ENCODE measurements around the gene SEMA3B. TPM values are rescaled to one million over a fixed set of nuclear protein-coding genes. Genes with fewer than 3 reads are reported as not detected.

SEMA3B gene
- total and polyA plus RNA-seq, 2 of the 4 experiments (the other 2 are of a cell fraction): 4.3 to 29.3 TPM

DNA sequence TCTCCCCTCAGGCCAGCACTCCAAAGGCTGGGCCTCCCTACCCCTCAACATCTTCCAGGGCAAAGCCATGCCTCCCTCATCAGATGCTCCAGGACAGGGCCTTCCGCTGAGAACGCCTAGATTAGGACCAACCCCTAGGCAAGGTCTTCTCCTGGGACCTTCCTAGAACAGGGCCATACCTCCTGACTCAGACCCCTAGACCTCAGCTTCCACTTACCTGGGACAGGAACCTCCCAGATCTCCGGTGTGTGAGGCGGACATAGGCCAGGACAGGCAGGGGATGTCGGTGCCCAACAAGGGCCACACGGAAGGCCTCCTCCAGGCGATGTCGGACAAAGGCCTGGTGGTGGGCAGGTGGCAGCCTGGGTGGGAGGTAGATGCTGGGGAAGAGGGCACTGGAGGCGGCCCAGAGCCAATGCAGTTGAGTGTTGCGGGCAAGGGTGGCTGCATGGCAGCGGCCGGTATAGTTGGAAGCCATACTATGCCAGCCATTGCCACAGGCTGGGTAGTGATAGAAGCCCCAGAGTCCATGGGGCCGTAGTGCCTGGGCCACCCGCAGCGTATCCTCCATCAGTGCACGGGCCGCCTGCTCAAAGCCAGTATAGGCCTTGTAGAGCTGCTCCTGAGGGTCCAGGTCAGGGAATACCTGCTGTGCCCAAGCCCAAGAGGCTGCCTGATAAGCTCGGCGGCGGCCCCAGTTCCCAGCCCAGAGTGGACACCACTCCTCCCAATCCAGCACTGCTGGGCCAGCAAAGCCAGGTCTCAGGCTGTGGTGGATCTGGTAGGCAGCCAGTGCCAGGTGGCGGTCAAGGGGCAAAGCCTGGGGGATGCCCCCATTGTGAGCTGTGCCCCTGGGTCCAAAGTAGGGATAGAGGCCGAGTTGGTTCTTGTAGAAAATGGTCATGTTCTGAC is 25.8 kb downstream of the SEMA3B start:
- Histone ChIP-seq H2BK120ac (ENCODE audit: low read depth, low read length) (no peak overlapping the region), H2AK9ac (replicated peaks; ENCODE audit: low read depth, low read length, poor library complexity) (peak overlapping the region; percentile 76), H2BK15ac (ENCODE audit: low read depth, low read length) (no peak overlapping the region), H3K4me3 (ENCODE audit: insufficient read depth, low read depth, low read length) (no peak overlapping the region), H3K36me3 (ENCODE audit: control insufficient read depth, insufficient read depth, low read length) (peaks cover 6% of the 10 kb centered on the region), H3K9me1 (ENCODE audit: insufficient read depth, low read length) (peaks cover 7% of the 10 kb centered on the region), H2AFZ (replicated peaks; ENCODE audit: low read length, poor library complexity) (no peak overlapping the region), H3K4me1 (ENCODE audit: control insufficient read depth, insufficient read depth, low read length) (peaks cover 13% of the 10 kb centered on the region), H3K27me3 (ENCODE audit: control insufficient read depth, insufficient read depth, low read length) (no peaks in the 10 kb centered on the region), H3K23ac (ENCODE audit: low read depth, low read length) (no peak overlapping the region), H2AK5ac (ENCODE audit: low read depth, low read length) (no peak overlapping the region), H4K8ac (ENCODE audit: low read depth in 2 of 2, low read length in 2 of 2) (no peak overlapping the region), H2BK20ac (ENCODE audit: low read depth, low read length) (no peak overlapping the region), H2BK5ac (ENCODE audit: low read depth, low read length, poor library complexity, severe bottlenecking) (no peak overlapping the region), H3K4me2 (ENCODE audit: low read depth, low read length) (no peak overlapping the region), H3K4ac (ENCODE audit: low read depth, low read length) (no peak overlapping the region), H3K18ac (ENCODE audit: low read depth, low read length) (no peak overlapping the region), H3K79me1 (ENCODE audit: low read depth in 1 of 2, low read length in 2 of 2) (peaks cover 18 to 38% of the 10 kb centered on the region in 2 experiments), H3K56ac (ENCODE audit: extremely low read depth, insufficient read depth, low read length) (no peak overlapping the region), H4K20me1 (ENCODE audit: insufficient read depth, low read length) (no peaks in the 10 kb centered on the region), H4K91ac (ENCODE audit: insufficient read depth, low read depth, low read length) (no peak overlapping the region), H4K5ac (ENCODE audit: low read depth, low read length) (no peak overlapping the region), H3K9me3 (ENCODE audit: control insufficient read depth, insufficient read depth, low read length) (no peaks in the 10 kb centered on the region), H3K14ac (replicated peaks; ENCODE audit: low read depth, low read length) (no peak overlapping the region), H3K9ac (ENCODE audit: low read depth, low read length) (no peak overlapping the region), H3K27ac (ENCODE audit: insufficient read depth, low read length) (no peak overlapping the region)
- WGBS, 2 experiments (ENCODE audit: extremely low coverage in 2 of 2, insufficient read length in 1 of 2): 95% methylated on average over 14 of the region's 22 CpGs; no CpG with 5 or more reads in 1 of the 2 experiments
- DNase-seq (no peak), ATAC-seq (ENCODE audit: low read depth) (no peak)
- in situ Hi-C loops (cut with MboI; ENCODE audit: low sequenced_read_pairs) (no loop called here), dilution Hi-C loops (cut with HindIII; ENCODE audit: low sequenced_read_pairs, unreplicated experiment) (no loop called here), intact Hi-C loops (cut with micrococcal nuclease) (no loop called here)
- TF ChIP-seq, protein P1, sequence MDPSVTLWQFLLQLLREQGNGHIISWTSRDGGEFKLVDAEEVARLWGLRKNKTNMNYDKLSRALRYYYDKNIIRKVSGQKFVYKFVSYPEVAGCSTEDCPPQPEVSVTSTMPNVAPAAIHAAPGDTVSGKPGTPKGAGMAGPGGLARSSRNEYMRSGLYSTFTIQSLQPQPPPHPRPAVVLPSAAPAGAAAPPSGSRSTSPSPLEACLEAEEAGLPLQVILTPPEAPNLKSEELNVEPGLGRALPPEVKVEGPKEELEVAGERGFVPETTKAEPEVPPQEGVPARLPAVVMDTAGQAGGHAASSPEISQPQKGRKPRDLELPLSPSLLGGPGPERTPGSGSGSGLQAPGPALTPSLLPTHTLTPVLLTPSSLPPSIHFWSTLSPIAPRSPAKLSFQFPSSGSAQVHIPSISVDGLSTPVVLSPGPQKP (IDR thresholded peaks at IDR 0.05; ENCODE audit: borderline replicate concordance, low read depth, low read length): no peak
- no peak for TF ChIP-seq FOS (IDR thresholded peaks at IDR 0.05; ENCODE audit: low read depth, low read length)
- no peak for TF ChIP-seq CEBPB (IDR thresholded peaks at IDR 0.05; ENCODE audit: low read depth, low read length)
- TF ChIP-seq RAD21 (IDR thresholded peaks at IDR 0.05; ENCODE audit: low read length): no peak
- no peak for TF ChIP-seq CHD1 (IDR thresholded peaks at IDR 0.05; ENCODE audit: low read depth, low read length)
- no peak for TF ChIP-seq SMC3 (IDR thresholded peaks at IDR 0.05; ENCODE audit: low read depth, low read length)
- TF ChIP-seq NFE2L2 (IDR thresholded peaks at IDR 0.05; ENCODE audit: low read depth, low read length): no peak
- no peak for TF ChIP-seq BHLHE40 (IDR thresholded peaks at IDR 0.05; ENCODE audit: low read depth, low read length)
- TF ChIP-seq MXI1 (IDR thresholded peaks at IDR 0.05; ENCODE audit: borderline replicate concordance, low read depth, low read length): no peak
- no peak for TF ChIP-seq MAFK (IDR thresholded peaks at IDR 0.05; ENCODE audit: low read depth, low read length)
- TF ChIP-seq, protein P2, sequence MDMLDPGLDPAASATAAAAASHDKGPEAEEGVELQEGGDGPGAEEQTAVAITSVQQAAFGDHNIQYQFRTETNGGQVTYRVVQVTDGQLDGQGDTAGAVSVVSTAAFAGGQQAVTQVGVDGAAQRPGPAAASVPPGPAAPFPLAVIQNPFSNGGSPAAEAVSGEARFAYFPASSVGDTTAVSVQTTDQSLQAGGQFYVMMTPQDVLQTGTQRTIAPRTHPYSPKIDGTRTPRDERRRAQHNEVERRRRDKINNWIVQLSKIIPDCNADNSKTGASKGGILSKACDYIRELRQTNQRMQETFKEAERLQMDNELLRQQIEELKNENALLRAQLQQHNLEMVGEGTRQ (IDR thresholded peaks at IDR 0.05; ENCODE audit: low read depth, low read length): no peak
- TF ChIP-seq, protein P3, sequence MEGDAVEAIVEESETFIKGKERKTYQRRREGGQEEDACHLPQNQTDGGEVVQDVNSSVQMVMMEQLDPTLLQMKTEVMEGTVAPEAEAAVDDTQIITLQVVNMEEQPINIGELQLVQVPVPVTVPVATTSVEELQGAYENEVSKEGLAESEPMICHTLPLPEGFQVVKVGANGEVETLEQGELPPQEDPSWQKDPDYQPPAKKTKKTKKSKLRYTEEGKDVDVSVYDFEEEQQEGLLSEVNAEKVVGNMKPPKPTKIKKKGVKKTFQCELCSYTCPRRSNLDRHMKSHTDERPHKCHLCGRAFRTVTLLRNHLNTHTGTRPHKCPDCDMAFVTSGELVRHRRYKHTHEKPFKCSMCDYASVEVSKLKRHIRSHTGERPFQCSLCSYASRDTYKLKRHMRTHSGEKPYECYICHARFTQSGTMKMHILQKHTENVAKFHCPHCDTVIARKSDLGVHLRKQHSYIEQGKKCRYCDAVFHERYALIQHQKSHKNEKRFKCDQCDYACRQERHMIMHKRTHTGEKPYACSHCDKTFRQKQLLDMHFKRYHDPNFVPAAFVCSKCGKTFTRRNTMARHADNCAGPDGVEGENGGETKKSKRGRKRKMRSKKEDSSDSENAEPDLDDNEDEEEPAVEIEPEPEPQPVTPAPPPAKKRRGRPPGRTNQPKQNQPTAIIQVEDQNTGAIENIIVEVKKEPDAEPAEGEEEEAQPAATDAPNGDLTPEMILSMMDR (conservative IDR thresholded peaks at IDR 0.05; ENCODE audit: low read depth, low read length): no peak
- ChIA-PET POLR2A (ENCODE audit: unreplicated experiment) (no interaction called here), CTCF (no interaction called here)
- no TSS peak for BruUV-seq (replicated peaks)
